HG03025 (cell line): ENCODE data around the gene BNC2.

Experiments used
- ATAC-seq: cut with Tn5 transposase; IDR thresholded peaks from one replicate; pipeline ENCODE4 v1.9.1; 2021; ENCODE audit warnings: mild to moderate bottlenecking, moderate library complexity; ENCODE audit not compliant: unreplicated experiment, low FRiP score

BNC2 gene

GRCh38 chr9:16726029-16726428 is 144.4 kb downstream of the BNC2 start:
- ATAC-seq: no peak

- ATAC-seq: no peak
Measured at GRCh38 chr9:16725066-16725465, 145.4 kb downstream of the BNC2 start.

DNA sequence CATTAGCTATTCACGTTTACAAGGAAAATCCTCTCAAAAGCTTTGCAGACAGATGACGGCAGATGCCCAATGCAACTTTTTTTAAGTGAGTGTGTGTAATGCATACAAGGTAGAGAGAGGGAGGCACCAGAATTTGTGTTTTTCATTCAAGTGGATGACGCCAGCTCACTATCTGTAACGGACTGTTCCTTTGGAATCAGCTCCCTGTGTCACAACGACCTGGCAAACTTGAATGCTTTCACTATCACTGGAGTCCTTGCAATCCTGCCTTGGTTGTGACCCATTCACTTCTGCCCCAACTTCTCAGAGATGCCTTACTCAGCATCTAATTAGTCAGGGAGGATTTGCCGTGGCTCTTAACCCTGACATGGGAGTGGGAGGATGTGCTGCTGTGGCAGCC is 148.5 kb downstream of the BNC2 start:
- ATAC-seq: no peak

DNA sequence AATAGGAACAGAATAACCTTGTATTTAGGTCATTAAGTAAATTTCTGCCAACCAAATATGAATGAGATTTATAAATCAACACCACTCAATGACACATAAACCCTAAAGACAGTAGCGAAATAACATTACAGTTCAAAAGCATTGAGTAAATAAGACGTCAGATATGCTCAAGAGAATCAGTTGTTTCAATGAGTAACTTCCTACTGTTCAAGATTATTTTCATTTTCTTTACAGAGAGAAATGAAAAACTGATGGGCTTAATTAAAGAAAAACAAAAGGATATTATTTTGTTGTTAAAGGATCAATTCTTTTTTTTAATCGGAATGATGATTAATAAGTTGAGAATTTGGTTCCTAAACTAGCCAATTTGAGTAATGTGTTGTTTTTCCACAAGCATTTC is 150.1 kb downstream of the BNC2 start:
- no peak for ATAC-seq

DNA sequence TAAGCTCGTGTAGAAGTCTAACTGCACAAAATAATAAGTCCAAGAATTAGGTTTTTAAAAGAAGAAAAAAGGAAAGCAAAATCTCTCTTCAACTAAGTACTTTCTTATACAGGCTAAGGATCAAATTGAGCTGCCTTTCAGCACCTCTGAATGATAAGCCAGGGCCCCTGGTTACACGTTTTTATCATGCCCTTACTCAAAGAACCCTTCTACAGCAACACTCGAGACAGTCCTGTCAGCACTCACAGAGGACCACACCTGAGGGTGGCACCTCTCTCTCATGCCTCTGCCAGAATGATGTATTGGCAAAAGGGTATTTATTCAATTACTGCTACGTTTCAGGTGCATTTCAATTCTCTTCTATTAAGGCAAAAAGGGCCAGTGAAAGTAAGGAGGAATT is 150.5 kb downstream of the BNC2 start:
- no peak for ATAC-seq

GRCh38 chr9:16718952-16719351 is 151.5 kb downstream of the BNC2 start:
- no peak for ATAC-seq

GRCh38 chr9:16718296-16718695 is 152.2 kb downstream of the BNC2 start:
- ATAC-seq: no peak

- ATAC-seq: no peak
Measured at GRCh38 chr9:16716601-16717000, 153.9 kb downstream of the BNC2 start.

DNA sequence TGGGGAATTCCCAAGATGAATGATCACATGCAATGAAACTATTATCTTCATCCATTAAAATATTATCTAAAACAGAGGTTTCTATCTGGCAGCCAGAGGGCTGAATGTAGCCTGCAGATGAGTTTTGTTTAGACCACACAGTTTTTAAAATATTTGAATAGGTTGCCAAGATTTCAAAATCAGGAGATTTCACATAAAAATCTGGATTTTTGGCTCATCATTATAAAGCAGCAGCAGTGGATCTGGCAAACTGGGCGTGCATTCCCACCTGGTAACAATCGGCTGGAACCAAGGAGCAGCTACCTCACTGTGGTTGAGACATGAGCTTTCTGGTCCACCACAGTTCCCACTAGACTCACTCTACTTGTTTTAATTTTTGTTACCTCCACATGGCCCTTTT is 155.1 kb downstream of the BNC2 start:
- no peak for ATAC-seq

DNA sequence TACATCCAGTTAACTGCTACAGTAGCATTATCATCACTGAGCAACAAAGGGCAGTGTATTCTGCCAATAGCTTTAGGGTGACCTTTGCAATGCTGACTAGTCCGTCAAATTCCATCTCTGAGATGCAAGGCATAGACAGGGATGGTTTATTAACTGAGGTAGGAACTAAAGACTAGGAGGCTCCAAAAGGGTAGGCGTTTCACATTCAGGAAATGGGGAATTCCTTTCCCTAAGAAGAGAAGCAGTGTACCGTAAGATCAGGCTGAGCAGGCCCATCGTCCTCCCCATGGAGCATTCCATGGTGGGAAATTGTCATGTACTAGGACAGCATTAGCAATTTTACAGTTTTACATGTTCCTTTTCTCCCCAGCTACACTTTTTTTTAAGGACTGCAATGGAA is 157.7 kb downstream of the BNC2 start:
- no peak for ATAC-seq

DNA sequence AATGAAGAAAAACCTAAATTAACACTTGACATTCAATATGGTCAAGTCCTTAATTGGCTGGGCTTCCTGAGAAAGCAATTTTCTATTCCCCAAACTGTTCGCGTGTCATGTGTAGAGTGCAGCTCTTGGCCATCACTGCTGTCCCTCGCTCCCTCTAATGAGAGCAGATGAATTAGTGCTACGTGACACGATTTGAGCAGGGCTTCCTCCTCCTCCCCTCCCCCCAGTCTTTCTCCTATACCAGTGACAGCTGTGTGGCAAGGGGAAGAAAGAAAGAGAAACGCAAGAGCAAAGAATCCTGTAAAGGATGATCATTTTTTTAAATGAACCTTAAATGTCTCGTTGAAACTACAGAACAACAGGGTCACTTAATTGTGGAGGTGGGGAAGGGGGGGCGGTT is 159.6 kb downstream of the BNC2 start:
- no peak for ATAC-seq

DNA sequence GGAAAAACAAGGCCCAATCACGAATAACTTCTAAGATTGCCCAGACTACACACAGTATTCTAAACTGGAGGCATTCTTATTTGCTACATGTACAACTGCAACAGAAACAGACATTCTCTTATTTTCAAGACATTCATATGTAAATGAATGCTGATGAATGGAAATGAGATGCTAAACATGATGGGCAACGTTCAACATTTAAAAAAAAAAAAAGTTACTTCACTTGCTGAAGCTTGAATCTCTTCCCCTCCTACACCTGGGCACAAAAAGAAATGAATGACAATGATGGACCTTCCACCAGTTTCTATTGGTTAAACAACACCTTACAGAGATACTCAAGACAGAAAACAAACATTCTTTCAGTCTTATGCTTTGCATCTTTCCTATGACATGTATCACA is 160.5 kb downstream of the BNC2 start:
- ATAC-seq: no peak

DNA sequence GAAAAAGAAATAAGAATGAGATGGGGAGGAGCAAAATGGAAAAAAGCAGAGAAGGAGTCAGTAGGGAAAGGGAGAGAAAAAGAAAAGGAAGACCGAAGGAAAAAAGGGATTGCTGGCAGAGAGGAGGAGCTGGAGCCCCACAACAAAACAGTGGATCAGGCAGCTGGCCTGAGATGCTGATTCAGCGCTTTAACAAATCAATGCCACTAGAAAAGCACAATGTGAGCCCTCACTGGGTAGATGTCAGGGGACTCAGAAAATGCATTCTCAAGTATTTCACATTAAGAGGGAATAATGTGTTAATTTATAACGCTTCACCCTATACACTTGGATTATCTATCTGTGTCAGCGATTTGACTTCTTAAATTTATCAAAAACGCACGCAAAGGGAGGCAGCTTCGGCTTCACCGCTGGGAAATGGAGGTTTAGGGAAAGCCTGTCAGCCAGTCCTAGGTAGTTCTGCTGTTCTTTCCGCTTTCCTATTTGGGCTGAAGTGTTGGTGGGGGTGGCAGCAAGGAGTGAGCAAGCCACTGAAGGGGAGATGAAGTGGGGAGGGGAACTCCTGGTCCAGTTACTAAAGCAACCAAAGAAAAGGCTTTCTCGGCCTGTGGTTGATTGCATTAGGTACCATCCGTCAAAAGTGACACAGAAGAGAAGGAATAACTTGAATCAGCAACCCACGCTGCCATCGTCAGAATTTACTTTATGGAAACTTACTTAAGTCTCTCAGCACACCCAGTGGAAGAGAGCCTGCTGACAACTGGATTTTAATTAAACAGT is 161.6 kb downstream of the BNC2 start:
- ATAC-seq: no peak

- ATAC-seq: no peak
Measured at GRCh38 chr9:16705111-16705604, 165.3 kb downstream of the BNC2 start.

DNA sequence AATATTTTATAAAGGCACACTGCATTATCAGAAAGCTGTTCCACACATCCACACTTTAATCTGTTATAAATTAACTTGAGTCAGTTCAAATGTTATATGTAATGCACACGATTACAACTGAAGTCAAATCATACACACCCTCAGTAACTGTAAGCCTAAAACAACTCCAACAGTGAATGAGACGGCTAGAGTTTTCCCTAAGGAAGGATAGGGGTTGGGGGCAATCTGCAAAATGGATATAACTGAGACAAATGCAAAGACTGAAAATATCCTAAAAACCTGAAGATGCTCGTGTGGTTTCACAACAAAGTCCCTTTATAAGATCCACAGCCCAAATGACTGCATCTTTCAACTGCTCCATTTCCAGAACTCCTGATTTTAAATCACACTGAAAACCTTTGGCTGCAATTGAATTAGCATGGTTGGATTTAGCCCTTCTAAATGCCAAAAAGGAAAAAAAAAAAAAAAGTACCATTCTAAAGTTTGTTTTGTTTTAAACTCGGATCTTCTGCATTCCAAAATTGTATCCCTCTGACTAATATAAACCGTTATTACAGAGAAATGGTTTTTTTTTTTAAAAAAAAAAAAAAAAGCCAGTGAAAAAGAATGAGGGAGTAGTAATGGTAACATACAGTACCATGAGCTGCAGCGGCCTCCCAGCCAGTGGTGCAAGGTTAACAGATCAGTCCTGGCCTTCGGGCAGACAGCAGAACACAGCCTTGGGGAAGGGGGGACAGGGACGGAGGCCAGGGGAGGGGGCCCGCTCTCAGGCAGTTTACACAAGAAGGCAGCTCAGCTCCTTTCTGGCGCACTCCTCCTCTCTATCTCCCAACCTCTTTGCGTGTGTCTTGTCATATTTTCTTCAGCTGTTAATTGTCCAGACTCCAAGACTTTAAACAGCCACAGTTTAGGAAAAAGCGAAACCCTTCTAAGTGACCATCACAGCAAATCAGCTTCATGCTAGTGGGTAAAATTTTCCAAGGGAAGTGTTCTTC is 166.1 kb downstream of the BNC2 start:
- no peak for ATAC-seq

DNA sequence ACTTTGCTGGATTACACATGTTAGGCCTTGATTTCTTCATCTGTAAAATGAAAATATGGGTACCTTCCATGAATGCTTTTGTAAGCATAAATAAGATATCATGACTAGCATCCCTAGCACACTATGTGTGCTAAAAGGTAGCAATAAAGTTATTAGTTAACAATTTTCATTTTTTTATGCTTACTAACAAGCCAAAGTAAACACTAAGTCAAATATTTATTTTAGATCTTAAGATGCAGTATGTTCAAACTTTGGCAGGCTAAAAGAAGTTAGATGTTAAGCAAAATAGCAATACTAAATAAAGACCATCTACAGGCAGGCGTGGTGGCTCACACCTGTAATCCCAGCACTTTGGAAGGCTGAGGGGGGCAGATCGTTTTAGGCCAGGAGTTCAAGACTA is 169.1 kb downstream of the BNC2 start:
- no peak for ATAC-seq

- no peak for ATAC-seq
Measured at GRCh38 chr9:16693616-16694015, 176.9 kb downstream of the BNC2 start.

- no peak for ATAC-seq
Measured at GRCh38 chr9:16690628-16691027, 179.8 kb downstream of the BNC2 start.

DNA sequence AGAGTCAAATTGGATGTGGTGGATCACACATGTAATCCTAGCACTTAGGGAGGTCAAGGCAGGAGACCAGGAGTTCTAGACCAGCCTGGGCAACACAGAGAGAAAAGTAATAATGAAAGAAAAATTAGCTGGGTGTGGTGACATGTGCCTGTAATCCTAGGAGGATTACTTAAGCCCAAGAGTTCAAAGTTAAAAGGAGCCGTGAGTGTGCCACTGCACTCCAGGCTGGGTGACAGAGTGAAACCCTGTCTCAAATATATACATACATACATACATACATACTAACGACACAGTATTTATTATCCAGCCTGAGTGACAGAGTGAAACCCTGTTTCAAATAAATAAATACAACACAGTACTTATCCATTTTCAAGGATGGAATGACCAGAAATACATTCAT is 180.3 kb downstream of the BNC2 start:
- ATAC-seq: no peak

GRCh38 chr9:16689351-16689938 is 181.0 kb downstream of the BNC2 start:
- ATAC-seq: no peak

DNA sequence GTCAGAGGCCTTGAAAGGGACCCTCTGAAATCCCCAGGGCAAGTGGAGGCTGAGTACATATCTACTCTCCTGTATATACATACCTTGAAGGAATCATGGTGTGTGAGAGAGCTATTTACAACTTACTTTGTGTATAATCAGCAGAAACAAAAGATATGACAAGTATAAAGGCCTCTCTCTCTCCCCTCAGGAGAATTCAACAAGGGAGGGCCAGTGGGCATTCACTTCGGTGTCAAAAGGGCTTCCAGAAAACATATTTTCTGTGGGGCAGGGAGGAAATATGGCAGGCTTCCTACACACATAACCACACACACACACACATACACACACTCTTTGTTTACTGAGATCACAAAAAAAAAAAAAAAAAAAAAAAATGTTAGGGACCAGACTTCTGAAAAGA is 181.7 kb downstream of the BNC2 start:
- ATAC-seq: no peak
